Motor neuron (in vitro differentiated cells): Measurements from ENCODE around the gene ERV3-1. TPM values are rescaled to one million over a fixed set of nuclear protein-coding genes. Genes with fewer than 3 reads are reported as not detected.
"Not testable (repeated sequence)": the region's sequence is repeated elsewhere in the genome, so short reads cannot be mapped to it uniquely, and the experiment has no call there.

Source experiments
- ATAC-seq, 8 experiments: fragments of 200-7000 bp; cut with Tn5 transposase; replicated peaks in 6 of 8; 2 replicates each; pipeline ENCODE4 v1.8.0; 2021; ENCODE audit warnings: mild to moderate bottlenecking in 8 of 8, moderate library complexity in 8 of 8
- H3K27ac ChIP-seq, 2 donors: fragments of 250-450 bp; sonication (Bioruptor Pico); 2 replicates each; pipeline ENCODE4 v1.9.0; 2021; ENCODE audit warnings: antibody characterized with exemption in 2 of 2, mild to moderate bottlenecking in 2 of 2, moderate library complexity in 1 of 2
- H3K4me1 ChIP-seq, 2 donors: fragments of 250-450 bp; sonication (Bioruptor Pico); replicated peaks in 1 of 2; 2 replicates each; pipeline ENCODE4 v1.6.1; 2021; ENCODE audit warnings: antibody characterized with exemption in 2 of 2, mild to moderate bottlenecking in 2 of 2, moderate library complexity in 1 of 2
- H3K4me3 ChIP-seq, 5 donors: fragments of 250-450 bp; sonication (Bioruptor Pico); 2 replicates each; pipeline ENCODE4 v1.9.0; 2021; ENCODE audit warnings: antibody characterized with exemption in 5 of 5, mild to moderate bottlenecking in 5 of 5, moderate library complexity in 4 of 5
- WGBS, 10 experiments: fragments of 450-650 bp; shearing (Covaris generic); methylation state at CpG; one replicate each; pipeline ENCODE4 v1.0.0; 2022; 5-methylcytosine and 5-hydroxymethylcytosine counted together
- in situ Hi-C, 9 experiments: fragments of 400-800 bp; cut with MboI; loops; one replicate each; pipeline ENCODE4 v1.15.0; 2021; ENCODE audit warnings: low sequenced_read_pairs in 9 of 9, low pct_unique_long_range_greater_than_20kb in 2 of 9; ENCODE audit not compliant: unreplicated experiment in 9 of 9
- total RNA-seq, 8 experiments: library from RNA; unstranded; fragments of 300-600 nt; gene quantifications; 2 replicates each; pipeline versions ENCODE4 v1.2.3 to v1.2.4, GENCODE V29; 2022

ERV3-1 gene
- total RNA-seq, 8 experiments from 2014 or later = 4.2 to 45.6 (median 33.4) TPM

DNA sequence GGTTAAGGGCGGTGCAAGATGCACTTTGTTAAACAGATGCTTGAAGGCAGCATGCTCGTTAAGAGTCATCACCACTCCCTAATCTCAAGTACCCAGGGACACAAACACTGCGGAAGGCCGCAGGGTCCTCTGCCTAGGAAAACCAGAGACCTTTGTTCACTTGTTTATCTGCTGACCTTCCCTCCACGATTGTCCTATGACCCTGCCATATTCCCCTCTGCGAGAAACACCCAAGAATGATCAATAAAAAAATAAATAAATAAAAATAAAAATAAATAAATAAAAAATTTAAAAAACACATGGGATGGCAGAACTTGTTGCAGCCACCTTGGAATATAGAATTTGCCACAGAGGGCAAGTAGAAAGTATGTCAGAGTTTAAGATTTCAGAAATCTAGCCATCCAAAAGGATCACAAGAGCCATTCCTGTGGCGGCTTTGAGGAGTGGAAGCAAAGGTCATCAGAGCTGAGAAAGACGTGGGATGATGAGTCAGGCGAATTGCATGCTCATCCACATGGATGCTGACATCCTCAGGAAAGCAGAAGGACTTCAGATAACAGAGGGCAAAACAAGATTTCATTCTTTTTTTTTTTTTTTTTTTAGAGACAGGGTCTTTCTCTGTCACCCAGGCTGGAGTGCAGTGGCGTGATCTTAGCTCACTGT is 27.8 kb upstream of the ERV3-1 start:
- ATAC-seq, H3K4me1 ChIP-seq, H3K27ac ChIP-seq, in situ Hi-C loops, H3K4me3 ChIP-seq: not testable (repeated sequence)
- WGBS, 10 experiments = 53 to 100% (median 61%) methylated on average over 1 to 6 of the region's 10 CpGs; no CpG with 5 or more reads in 3 of the 10 experiments

DNA sequence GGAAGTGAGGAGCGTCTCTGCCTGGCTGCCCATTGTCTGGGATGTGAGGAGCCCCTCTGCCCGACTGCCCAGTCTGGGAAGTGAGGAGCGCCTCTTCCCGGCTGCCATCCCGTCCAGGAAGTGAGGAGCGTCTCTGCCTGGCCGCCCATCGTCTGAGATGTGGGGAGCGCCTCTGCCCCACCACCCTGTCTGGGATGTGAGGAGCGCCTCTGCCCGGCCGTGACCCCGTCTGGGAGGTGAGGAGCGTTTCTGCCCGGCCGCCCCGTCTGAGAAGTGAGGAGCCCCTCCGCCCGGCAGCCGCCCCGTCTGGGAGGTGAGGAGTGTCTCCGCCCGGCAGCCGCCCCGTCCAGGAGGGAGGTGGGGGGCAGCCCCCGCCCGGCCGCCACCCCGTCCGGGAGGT is 26.9 kb upstream of the ERV3-1 start:
- in situ Hi-C loops, H3K4me1 ChIP-seq, H3K27ac ChIP-seq, ATAC-seq, H3K4me3 ChIP-seq: not testable (repeated sequence)
- WGBS, 10 experiments = no CpG with 5 or more reads among the region's 30 CpGs

DNA sequence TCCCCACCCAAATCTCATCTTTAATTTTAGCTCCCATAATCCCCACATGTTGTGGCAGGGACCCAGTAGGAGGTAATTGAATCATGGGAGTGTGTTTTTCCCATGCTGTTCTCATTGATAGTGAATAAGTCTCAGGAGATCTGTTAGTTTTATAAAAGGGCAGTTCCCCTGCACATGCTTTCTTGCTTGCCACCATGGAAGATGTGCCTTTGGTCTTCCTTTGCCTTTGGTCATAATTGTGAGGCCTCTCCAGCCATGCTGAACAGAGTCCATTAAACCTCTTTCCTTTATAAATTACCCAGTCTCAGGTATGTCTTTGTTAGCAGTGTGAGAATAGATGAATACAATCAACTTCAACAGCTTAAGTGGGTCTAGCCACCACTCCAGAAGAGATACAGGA is 18.5 kb upstream of the ERV3-1 start:
- H3K4me3 ChIP-seq, H3K4me1 ChIP-seq, ATAC-seq, H3K27ac ChIP-seq, in situ Hi-C loops: not testable (repeated sequence)

DNA sequence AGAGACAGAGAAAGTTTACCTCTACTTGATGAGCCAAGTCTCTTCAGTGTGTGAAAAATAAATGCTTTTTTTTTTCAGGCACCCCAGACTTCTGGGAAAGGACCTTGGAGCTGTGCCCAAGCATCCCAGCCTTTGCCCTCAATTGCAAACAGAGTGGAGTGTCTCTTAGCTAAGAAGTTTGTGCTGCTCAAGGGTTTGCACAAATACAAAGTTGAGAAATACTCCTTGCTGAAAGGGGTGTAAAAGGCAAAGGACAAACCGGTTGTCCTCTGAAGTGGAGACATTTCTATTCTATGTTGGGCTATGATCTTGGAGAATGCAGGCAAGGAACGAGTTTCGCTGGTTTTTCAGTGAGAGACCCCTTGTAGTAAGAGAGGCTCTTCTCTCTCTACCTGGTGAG is 14.5 kb upstream of the ERV3-1 start:
- H3K27ac ChIP-seq, in situ Hi-C loops, ATAC-seq, H3K4me1 ChIP-seq, H3K4me3 ChIP-seq: not testable (repeated sequence)
- no CpG with 5 or more reads among the region's 3 CpGs for WGBS, 10 experiments

DNA sequence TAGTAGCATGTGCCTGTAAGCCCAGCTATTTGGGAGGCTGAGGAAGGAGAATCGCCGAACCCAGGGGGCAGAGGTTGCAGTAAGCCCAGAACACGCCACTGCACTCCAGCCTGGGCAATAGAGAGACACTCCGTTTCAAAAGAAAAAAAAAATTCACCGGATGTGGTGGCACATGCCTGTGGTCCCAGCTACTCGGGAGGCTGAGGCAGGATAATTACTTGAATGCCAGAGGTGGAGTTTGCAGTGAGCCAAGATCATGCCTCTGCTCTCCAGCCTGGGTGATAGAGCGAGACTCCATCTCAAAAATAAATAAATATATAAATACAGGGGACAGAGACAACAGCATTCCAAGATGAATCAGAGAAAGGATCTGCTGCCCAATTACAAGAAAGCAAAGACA is 3.4 kb upstream of the ERV3-1 start:
- H3K27ac ChIP-seq, in situ Hi-C loops, ATAC-seq, H3K4me3 ChIP-seq, H3K4me1 ChIP-seq: not testable (repeated sequence)
- WGBS, 10 experiments = 60 to 80% methylated on average over 1 to 3 of the region's 7 CpGs; no CpG with 5 or more reads in 8 of the 10 experiments

DNA sequence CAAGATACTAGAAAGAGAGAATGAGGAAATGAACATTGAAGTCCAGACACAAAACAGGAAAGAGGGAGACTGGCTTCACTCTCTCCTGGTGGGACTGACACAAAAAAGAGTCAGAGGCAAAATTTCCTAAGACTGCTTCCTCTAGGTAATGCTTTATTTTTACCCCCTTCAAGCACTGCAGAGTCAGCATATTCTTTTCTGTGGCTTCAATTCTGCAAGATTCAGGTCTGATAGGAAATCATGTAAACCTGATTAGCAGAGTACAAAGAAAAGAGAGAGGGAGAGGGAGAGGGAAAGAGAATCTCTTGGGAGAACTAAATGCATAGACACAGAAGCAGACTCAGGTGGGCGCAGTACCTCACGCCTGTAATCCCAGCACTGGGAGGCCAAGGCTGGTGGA is 2.9 kb upstream of the ERV3-1 start:
- in situ Hi-C loops, H3K4me3 ChIP-seq, H3K27ac ChIP-seq, H3K4me1 ChIP-seq, ATAC-seq: not testable (repeated sequence)
- no CpG with 5 or more reads among the region's 2 CpGs for WGBS, 10 experiments

DNA sequence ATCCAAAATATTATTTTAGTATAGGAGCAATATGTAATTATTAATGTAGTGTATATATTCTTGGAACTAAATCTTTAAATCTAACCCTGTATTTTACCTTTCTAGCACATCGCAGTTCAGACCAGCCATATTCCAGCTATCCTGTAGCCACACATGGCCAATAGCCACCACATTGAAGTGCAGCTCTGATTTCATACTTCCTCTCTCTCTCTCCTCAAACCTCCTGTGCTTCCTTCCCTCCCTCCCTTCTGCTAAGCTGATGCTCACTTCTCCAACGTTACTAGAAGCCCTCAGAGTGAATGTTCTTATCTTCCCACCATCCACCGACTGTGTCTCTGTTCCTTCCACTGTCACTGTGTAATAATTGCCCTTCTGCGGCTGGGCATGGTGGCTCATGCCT is 549 bp upstream of the ERV3-1 start:
- H3K4me1 ChIP-seq, in situ Hi-C loops, ATAC-seq: not testable (repeated sequence)
- WGBS, 10 experiments = 20 to 100% (median 86%) methylated on average over 1 to 3 of the region's 4 CpGs; no CpG with 5 or more reads in 4 of the 10 experiments
- Histone ChIP-seq H3K27ac (peak overlapping the region in 1 of 2 donors; percentile 58), H3K4me3 (peak overlapping the region in 4 of 5 donors; percentile 77 to 95 (median 84))

DNA sequence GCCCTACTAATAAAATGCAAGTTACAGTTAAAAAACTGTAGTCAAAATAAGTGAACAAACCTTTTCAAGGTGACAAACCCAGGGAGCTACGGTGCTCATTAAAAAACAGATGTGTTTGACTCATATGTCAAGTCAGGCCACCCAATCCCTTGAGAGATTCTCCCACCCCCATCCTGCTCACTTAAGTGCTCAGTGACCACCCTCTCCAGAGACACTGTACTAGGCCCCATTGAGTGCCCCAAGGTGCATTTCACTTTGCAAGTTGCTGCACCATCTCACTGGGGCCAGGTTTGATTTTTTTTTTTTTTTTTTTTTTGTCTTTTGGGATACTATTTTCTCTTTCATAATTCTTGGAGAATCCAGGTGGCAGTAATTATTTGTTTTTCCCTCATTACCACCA is 1.9 kb downstream of the ERV3-1 start:
- no peak for ATAC-seq
- WGBS, 10 experiments = 75 to 100% (median 80%) methylated on average over 1 of the region's 1 CpG; no CpG with 5 or more reads in 4 of the 10 experiments
- in situ Hi-C loops = no loop called here
- no peak overlapping the region for H3K4me3 ChIP-seq
- H3K27ac ChIP-seq = no peak overlapping the region
- peaks cover 6 to 7% of the 10 kb centered on the region in 2 donors for H3K4me1 ChIP-seq

DNA sequence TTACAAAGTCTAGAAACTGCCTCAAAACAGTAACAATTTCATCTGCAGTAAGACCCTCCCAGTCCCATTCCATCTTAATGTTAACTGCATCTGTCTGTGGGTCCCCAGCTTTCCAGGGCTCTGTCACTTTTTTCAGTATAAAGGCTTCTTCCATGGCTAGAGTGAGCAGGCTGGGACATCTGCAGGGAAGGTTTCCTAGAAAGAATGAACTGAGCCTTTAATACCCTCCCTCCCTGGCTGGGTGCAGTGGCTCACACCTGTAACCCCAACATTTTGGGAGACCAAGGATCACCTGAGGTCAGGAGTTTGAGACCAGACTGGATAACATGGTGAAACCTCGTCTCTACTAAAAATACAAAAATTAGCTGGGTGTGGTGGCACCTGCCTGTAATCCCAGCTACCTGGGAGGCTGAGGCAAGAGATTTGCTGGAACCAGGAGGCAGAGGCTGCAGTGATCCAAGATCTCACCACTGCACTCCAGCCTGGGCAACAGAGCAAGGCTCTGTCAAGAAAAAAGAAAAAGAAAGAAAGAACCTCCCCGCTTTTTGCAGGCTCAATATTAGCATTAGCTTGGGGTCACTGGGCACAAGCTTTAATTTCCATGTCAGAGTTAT is 3.4 kb downstream of the ERV3-1 start:
- H3K4me3 ChIP-seq = no peak overlapping the region
- no peak for ATAC-seq
- no peak overlapping the region for H3K27ac ChIP-seq
- WGBS, 10 experiments = 83 to 100% (median 100%) methylated on average over 1 to 2 of the region's 2 CpGs; no CpG with 5 or more reads in 3 of the 10 experiments
- peaks cover 6 to 7% of the 10 kb centered on the region in 2 donors for H3K4me1 ChIP-seq
- in situ Hi-C loops = no loop called here

DNA sequence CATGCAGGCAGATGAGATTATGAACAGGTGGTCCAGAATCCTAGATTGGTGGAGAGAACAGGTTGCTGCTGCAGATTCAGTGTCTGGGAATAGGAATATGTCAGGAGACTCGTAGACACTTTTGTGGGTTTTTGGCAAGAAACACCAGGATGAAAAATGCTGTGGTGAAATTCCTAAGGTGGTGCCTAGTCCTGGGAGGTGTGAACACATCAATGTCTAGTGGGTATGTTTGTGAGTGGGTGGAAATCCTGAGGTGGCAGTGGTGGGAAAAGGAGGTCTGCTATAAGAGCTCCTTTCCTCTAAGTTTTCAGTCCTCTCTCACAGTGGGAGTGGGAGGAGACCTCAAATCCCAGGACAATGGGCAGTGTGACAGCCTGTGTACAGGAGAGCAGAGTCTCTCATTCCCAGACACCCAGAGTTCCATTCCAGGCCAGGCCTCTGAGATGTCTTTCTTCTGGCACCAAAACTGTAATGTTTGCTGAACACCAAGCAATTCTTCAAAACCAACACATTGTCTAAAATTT is 5.1 kb downstream of the ERV3-1 start:
- WGBS, 10 experiments = 0 to 17% (median 0%) methylated on average over 1 of the region's 1 CpG; no CpG with 5 or more reads in 6 of the 10 experiments
- in situ Hi-C loops = no loop called here

DNA sequence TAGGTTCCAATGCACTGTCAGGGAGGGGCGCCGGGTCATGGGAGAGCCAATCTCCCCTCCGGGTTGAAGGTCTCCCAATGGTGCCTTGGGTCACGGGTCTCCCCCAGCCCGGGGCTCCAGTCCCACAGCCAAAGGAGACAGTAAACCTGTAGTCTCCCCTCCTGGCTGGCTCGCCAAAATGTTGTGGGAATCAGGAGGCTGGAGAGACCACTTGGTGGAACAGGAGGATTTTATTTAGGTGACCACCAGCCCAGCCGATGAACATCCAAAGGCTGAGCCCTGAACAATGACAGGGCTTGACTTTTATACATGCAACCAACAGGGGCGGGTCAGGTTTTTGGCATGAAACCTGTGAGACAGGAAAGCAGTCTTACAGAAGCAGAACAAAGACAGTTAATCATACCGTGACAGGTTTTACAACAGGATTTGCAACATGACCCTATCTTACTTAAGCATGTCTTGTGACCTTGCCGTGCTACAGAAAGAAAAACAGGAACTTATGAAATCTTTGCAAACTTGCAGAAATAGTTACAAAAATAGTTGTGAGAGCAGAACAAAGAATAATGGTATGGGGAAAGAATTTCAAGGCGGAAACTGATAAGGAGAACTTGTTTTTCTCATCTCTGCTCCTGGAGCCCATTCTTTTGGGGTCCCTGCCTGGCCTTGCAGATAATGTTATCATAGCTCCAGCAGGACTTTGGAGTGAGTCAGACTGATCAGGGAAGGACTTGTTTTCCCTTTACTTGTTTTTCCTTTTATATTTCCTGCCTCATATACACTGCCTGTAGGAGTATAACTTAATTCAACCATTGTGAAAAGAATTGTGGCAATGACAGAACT is 7.1 kb downstream of the ERV3-1 start:
- Histone ChIP-seq H3K4me1 (peaks cover 0 to under 1% of the 10 kb centered on the region in 2 donors), H3K27ac (no peak overlapping the region), H3K4me3 (no peak overlapping the region)
- WGBS, 10 experiments = 71 to 100% (median 92%) methylated on average over 3 to 7 of the region's 11 CpGs; no CpG with 5 or more reads in 2 of the 10 experiments
- no peak for ATAC-seq
- in situ Hi-C loops = no loop called here

More for the DNA sequence above, 5.1 kb downstream of the ERV3-1 start:
- ATAC-seq = no peak
- Histone ChIP-seq H3K4me1 (peaks cover 6 to 7% of the 10 kb centered on the region in 2 donors), H3K27ac (no peak overlapping the region), H3K4me3 (no peak overlapping the region)

DNA sequence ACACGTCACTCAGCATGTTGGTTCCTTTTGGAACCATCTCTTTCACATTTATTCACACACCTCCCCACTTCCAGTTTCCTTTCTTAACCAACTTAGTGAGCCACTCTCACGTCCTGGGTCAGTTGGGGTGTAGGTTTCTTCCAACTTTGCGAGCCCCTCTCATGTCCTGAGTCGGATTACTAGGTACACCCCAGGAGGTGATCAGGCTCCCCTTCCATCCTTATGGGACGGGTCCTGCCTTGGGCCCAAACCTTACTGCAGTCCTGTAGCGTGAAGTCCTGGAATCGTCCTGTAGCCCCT is 7.7 kb downstream of the ERV3-1 start:
- H3K27ac ChIP-seq = no peak overlapping the region
- no peak overlapping the region for H3K4me3 ChIP-seq

DNA sequence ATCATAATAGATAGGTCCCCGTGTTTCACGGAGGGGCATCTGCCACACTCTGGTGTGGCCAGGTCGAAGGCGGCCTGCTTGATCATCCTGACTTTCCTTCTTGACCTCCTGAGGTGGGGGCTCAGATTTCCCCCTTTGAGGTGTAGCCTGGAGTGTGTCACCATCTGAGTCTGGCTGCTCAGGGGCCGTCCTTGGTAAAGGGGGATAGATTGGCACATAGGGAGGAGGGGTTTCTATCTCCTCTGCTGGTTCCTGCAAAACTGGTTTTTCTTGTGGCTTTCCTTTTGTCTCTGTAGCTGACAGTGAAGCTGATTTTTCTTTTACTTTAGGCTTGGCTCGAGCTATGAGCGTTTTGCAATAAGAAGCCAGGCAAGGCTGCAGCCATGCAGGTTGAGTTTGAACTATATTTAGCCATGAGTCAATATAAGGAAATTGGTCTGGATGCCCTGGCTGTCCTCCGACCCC is 8.5 kb downstream of the ERV3-1 start:
- in situ Hi-C loops = no loop called here
- 0 to 100% (median 84%) methylated on average over 1 to 7 of the region's 8 CpGs; no CpG with 5 or more reads in 2 of the 10 experiments for WGBS, 10 experiments
- Histone ChIP-seq H3K27ac (no peak overlapping the region), H3K4me1 (no peaks in the 10 kb centered on the region), H3K4me3 (no peak overlapping the region)
- no peak for ATAC-seq

More for the DNA sequence above, 7.7 kb downstream of the ERV3-1 start:
- no peak for ATAC-seq
- H3K4me1 ChIP-seq = no peaks in the 10 kb centered on the region
- WGBS, 10 experiments = 67 to 100% (median 96%) methylated on average over 1 to 5 of the region's 7 CpGs; no CpG with 5 or more reads in 2 of the 10 experiments
- in situ Hi-C loops = no loop called here
